Measurements from ENCODE around the gene VRK2.
"Not testable (repeated sequence)": the region's sequence is repeated elsewhere in the genome, so short reads cannot be mapped to it uniquely, and the experiment has no call there.

Gene VRK2

GRCh38 chr2:58109481-58109880 lies 62.9 kb downstream of the VRK2 start:
- H3K9me3 ChIP-seq (ENCODE audit: control insufficient read depth, insufficient read depth, low read length), result no peaks in the 10 kb centered on the region
- no peak overlapping the region for H3K9ac ChIP-seq (ENCODE audit: low read depth, low read length)
- no peaks in the 10 kb centered on the region for H3K36me3 ChIP-seq (ENCODE audit: insufficient read depth, low read length)
- H3K4me1 ChIP-seq (ENCODE audit: insufficient read depth, low read length), result peaks cover 17% of the 10 kb centered on the region

- Histone ChIP-seq H3K9ac (ENCODE audit: low read depth, low read length) (no peak overlapping the region), H3K36me3 (ENCODE audit: insufficient read depth, low read length) (no peaks in the 10 kb centered on the region), H3K4me1 (ENCODE audit: insufficient read depth, low read length) (peaks cover 17% of the 10 kb centered on the region), H3K9me3 (ENCODE audit: control insufficient read depth, insufficient read depth, low read length) (no peaks in the 10 kb centered on the region)
These were observed 64.2 kb downstream of the VRK2 start for GRCh38 chr2:58110765-58111164.

- not testable (repeated sequence) for H3K9me3 ChIP-seq (ENCODE audit: control insufficient read depth, insufficient read depth, low read length)
These were observed 67.0 kb downstream of the VRK2 start for GRCh38 chr2:58113563-58113962.

GRCh38 chr2:58120626-58121229 lies 74.1 kb downstream of the VRK2 start:
- no peak overlapping the region for H3K9ac ChIP-seq (ENCODE audit: low read depth, low read length)
- no peaks in the 10 kb centered on the region for H3K4me1 ChIP-seq (ENCODE audit: insufficient read depth, low read length)
- H3K36me3 ChIP-seq (ENCODE audit: insufficient read depth, low read length), result no peaks in the 10 kb centered on the region

More at GRCh38 chr2:58113563-58113962, 67.0 kb downstream of the VRK2 start:
- H3K36me3 ChIP-seq (ENCODE audit: insufficient read depth, low read length); H3K4me1 ChIP-seq (ENCODE audit: insufficient read depth, low read length); H3K9ac ChIP-seq (ENCODE audit: low read depth, low read length): not testable (repeated sequence)

GRCh38 chr2:58122040-58122439 lies 75.4 kb downstream of the VRK2 start:
- Histone ChIP-seq H3K36me3 (ENCODE audit: insufficient read depth, low read length) (no peaks in the 10 kb centered on the region), H3K4me1 (ENCODE audit: insufficient read depth, low read length) (no peaks in the 10 kb centered on the region), H3K9me3 (ENCODE audit: control insufficient read depth, insufficient read depth, low read length) (no peaks in the 10 kb centered on the region; the same call in none of the 2 replicates), H3K9ac (ENCODE audit: low read depth, low read length) (no peak overlapping the region)

More at GRCh38 chr2:58120626-58121229, 74.1 kb downstream of the VRK2 start:
- no peaks in the 10 kb centered on the region; the same call in none of the 2 replicates for H3K9me3 ChIP-seq (ENCODE audit: control insufficient read depth, insufficient read depth, low read length)

GRCh38 chr2:58122540-58122939 lies 75.9 kb downstream of the VRK2 start:
- Histone ChIP-seq H3K4me1 (ENCODE audit: insufficient read depth, low read length) (no peaks in the 10 kb centered on the region), H3K36me3 (ENCODE audit: insufficient read depth, low read length) (no peaks in the 10 kb centered on the region), H3K9ac (ENCODE audit: low read depth, low read length) (no peak overlapping the region), H3K9me3 (ENCODE audit: control insufficient read depth, insufficient read depth, low read length) (no peaks in the 10 kb centered on the region; the same call in none of the 2 replicates)

GRCh38 chr2:58127111-58127510 lies 80.5 kb downstream of the VRK2 start:
- no peaks in the 10 kb centered on the region for H3K36me3 ChIP-seq (ENCODE audit: insufficient read depth, low read length)
- no peak overlapping the region for H3K9ac ChIP-seq (ENCODE audit: low read depth, low read length)
- no peaks in the 10 kb centered on the region for H3K9me3 ChIP-seq (ENCODE audit: control insufficient read depth, insufficient read depth, low read length)
- no peaks in the 10 kb centered on the region for H3K4me1 ChIP-seq (ENCODE audit: insufficient read depth, low read length)

- Histone ChIP-seq H3K9ac (ENCODE audit: low read depth, low read length) (no peak overlapping the region), H3K36me3 (ENCODE audit: insufficient read depth, low read length) (no peaks in the 10 kb centered on the region), H3K9me3 (ENCODE audit: control insufficient read depth, insufficient read depth, low read length) (no peaks in the 10 kb centered on the region), H3K4me1 (ENCODE audit: insufficient read depth, low read length) (no peaks in the 10 kb centered on the region)
These were observed 83.6 kb downstream of the VRK2 start for GRCh38 chr2:58130238-58130637.

- no peak overlapping the region for H3K9ac ChIP-seq (ENCODE audit: low read depth, low read length)
- 0 out of 2 replicates have a peak, but pooled peaks cover 2% of the 10 kb centered on the region for H3K36me3 ChIP-seq (ENCODE audit: insufficient read depth, low read length)
- no peaks in the 10 kb centered on the region for H3K9me3 ChIP-seq (ENCODE audit: control insufficient read depth, insufficient read depth, low read length)
- H3K4me1 ChIP-seq (ENCODE audit: insufficient read depth, low read length), result no peaks in the 10 kb centered on the region
These were observed 84.8 kb downstream of the VRK2 start for GRCh38 chr2:58131191-58132011.

GRCh38 chr2:58133395-58133794 lies 86.8 kb downstream of the VRK2 start:
- Histone ChIP-seq H3K9me3 (ENCODE audit: control insufficient read depth, insufficient read depth, low read length) (no peaks in the 10 kb centered on the region), H3K4me1 (ENCODE audit: insufficient read depth, low read length) (no peaks in the 10 kb centered on the region), H3K36me3 (ENCODE audit: insufficient read depth, low read length) (0 out of 2 replicates have a peak, but pooled peaks cover 2% of the 10 kb centered on the region), H3K9ac (ENCODE audit: low read depth, low read length) (no peak overlapping the region)

- Histone ChIP-seq H3K36me3 (ENCODE audit: insufficient read depth, low read length) (0 out of 2 replicates have a peak, but pooled peaks cover 2% of the 10 kb centered on the region), H3K9me3 (ENCODE audit: control insufficient read depth, insufficient read depth, low read length) (no peaks in the 10 kb centered on the region), H3K4me1 (ENCODE audit: insufficient read depth, low read length) (no peaks in the 10 kb centered on the region), H3K9ac (ENCODE audit: low read depth, low read length) (no peak overlapping the region)
These were observed 89.3 kb downstream of the VRK2 start for GRCh38 chr2:58135861-58136260.

GRCh38 chr2:58137221-58137620 lies 90.6 kb downstream of the VRK2 start:
- Histone ChIP-seq H3K4me1 (ENCODE audit: insufficient read depth, low read length) (no peaks in the 10 kb centered on the region), H3K9me3 (ENCODE audit: control insufficient read depth, insufficient read depth, low read length) (no peaks in the 10 kb centered on the region), H3K36me3 (ENCODE audit: insufficient read depth, low read length) (0 out of 2 replicates have a peak, but pooled peaks cover 2% of the 10 kb centered on the region), H3K9ac (ENCODE audit: low read depth, low read length) (no peak overlapping the region)

- Histone ChIP-seq H3K9ac (ENCODE audit: low read depth, low read length) (no peak overlapping the region), H3K9me3 (ENCODE audit: control insufficient read depth, insufficient read depth, low read length) (no peaks in the 10 kb centered on the region), H3K36me3 (ENCODE audit: insufficient read depth, low read length) (0 out of 2 replicates have a peak, but pooled peaks cover 2% of the 10 kb centered on the region), H3K4me1 (ENCODE audit: insufficient read depth, low read length) (no peaks in the 10 kb centered on the region)
These were observed 91.2 kb downstream of the VRK2 start for GRCh38 chr2:58137856-58138255.

GRCh38 chr2:58138396-58139030 lies 91.9 kb downstream of the VRK2 start:
- no peak overlapping the region for H3K9ac ChIP-seq (ENCODE audit: low read depth, low read length)
- no peaks in the 10 kb centered on the region for H3K9me3 ChIP-seq (ENCODE audit: control insufficient read depth, insufficient read depth, low read length)
- 0 out of 2 replicates have a peak, but pooled peaks cover 2% of the 10 kb centered on the region for H3K36me3 ChIP-seq (ENCODE audit: insufficient read depth, low read length)
- H3K4me1 ChIP-seq (ENCODE audit: insufficient read depth, low read length), result no peaks in the 10 kb centered on the region

Measured in ES-I3 (cell line).